ENCODE results near the gene GGT6. TPM values are rescaled to one million over a fixed set of nuclear protein-coding genes. Genes with fewer than 3 reads are reported as not detected.

GGT6 gene
- total and polyA plus RNA-seq, 2 of the 13 experiments (the other 11 are each of a cell fraction or from before 2014, with no cell fraction given) = 0.16 to 0.80 TPM

GRCh38 chr17:4534515-4534914 is 25.9 kb downstream of the GGT6 start:
- peak overlapping the region; percentile 39 for H3K4me2 ChIP-seq (ENCODE audit: low read depth, low read length)
- CTCF ChIA-PET (ENCODE audit: low intra/inter-chr PET ratio, low total read pairs) = no interaction called here
- DNase-seq (ENCODE audit: low spot score) (no peak), FAIRE-seq (no peak), ATAC-seq (peak; percentile 46)
- peaks cover 3 to 10% of the 10 kb centered on the region in 2 experiments; a peak in 3 of 5 replicates for H3K36me3 ChIP-seq (replicated peaks in 1 of 2; ENCODE audit: control insufficient read depth in 1 of 2, insufficient read depth in 2 of 2, low read length in 2 of 2)
- H2AFZ ChIP-seq (ENCODE audit: low read length) = no peak overlapping the region
- BruUV-seq (replicated peaks) = no TSS peak
- intact Hi-C loops (cut with micrococcal nuclease; ENCODE audit: unreplicated experiment) = loop anchor here (5.0 kb wide), 1 partner anchor 112 kb away; no protein-coding TSS in a partner anchor
- peaks cover 16% of the 10 kb centered on the region for H3K4me1 ChIP-seq (ENCODE audit: insufficient read depth, low read length)
- H4K20me1 ChIP-seq (ENCODE audit: insufficient read depth, low read length) = no peaks in the 10 kb centered on the region
- in situ Hi-C loops (cut with HindIII; ENCODE audit: extremely low pct_ligation_motif_present, low pct_unique_long_range_greater_than_20kb) = no loop called here
- no CpG with 5 or more reads among the region's 17 CpGs for WGBS (ENCODE audit: low lambda C conversion rate)
- no peaks in the 10 kb centered on the region for H3K79me2 ChIP-seq (ENCODE audit: insufficient read depth, low read length)
- POLR2A ChIA-PET = interaction anchor here (2.4 kb wide), 1 partner anchor 21 kb away, joined by 8 read pairs; the partner anchor contains the start of gene MYBBP1A
- H3K27ac ChIP-seq (ENCODE audit: extremely low read length, insufficient read depth, low read length) = no peak overlapping the region
- no peaks in the 10 kb centered on the region for H3K9me3 ChIP-seq (ENCODE audit: low read length)
- H3K9ac ChIP-seq (ENCODE audit: insufficient read depth, low read depth, low read length) = no peak overlapping the region
- H3K27me3 ChIP-seq (ENCODE audit: control insufficient read depth in 1 of 2, insufficient read depth in 2 of 2, low read length in 2 of 2) = peaks cover 6 to 35% of the 10 kb centered on the region in 2 experiments
- H3K4me3 ChIP-seq (replicated peaks in 1 of 3; ENCODE audit: insufficient read depth in 1 of 3, low read depth in 2 of 3, low read length in 3 of 3) = peak overlapping the region in 1 of 3 experiments; percentile 43; a peak in 1 of 6 replicates
- no peak for TF ChIP-seq ZNF772 (CRISPR knock-in tag; IDR thresholded peaks at IDR 0.05)
- 0 out of 2 replicates have a peak, but pooled peaks have one; percentile 2 for TF ChIP-seq ARID4A (CRISPR knock-in tag; IDR thresholded peaks at IDR 0.05; ENCODE audit: borderline replicate concordance)
- TF ChIP-seq ZNF451 (CRISPR knock-in tag; IDR thresholded peaks at IDR 0.05) = no peak
- no peak for TF ChIP-seq ATF1 (CRISPR knock-in tag; IDR thresholded peaks at IDR 0.05)
- no peak for TF ChIP-seq ZNF670 (CRISPR knock-in tag; IDR thresholded peaks at IDR 0.05; ENCODE audit: borderline replicate concordance)
- no peak for TF ChIP-seq ZNF205 (CRISPR knock-in tag; IDR thresholded peaks at IDR 0.05)
- no peak for TF ChIP-seq ZNF234 (CRISPR knock-in tag; conservative IDR thresholded peaks at IDR 0.05)
- TF ChIP-seq ZNF674 (CRISPR knock-in tag; IDR thresholded peaks at IDR 0.05; ENCODE audit: low read depth) = no peak
- TF ChIP-seq AHR (CRISPR knock-in tag; IDR thresholded peaks at IDR 0.05) = no peak
- no peak for TF ChIP-seq SKI (IDR thresholded peaks at IDR 0.05; ENCODE audit: partially characterized antibody)
- no peak for TF ChIP-seq ZNF776 (CRISPR knock-in tag; IDR thresholded peaks at IDR 0.05)
- TF ChIP-seq RXRB (CRISPR knock-in tag; IDR thresholded peaks at IDR 0.05; ENCODE audit: borderline replicate concordance) = no peak
- TF ChIP-seq DR1 (CRISPR knock-in tag; IDR thresholded peaks at IDR 0.05) = no peak
- no peak for TF ChIP-seq ZNF225 (CRISPR knock-in tag; IDR thresholded peaks at IDR 0.05)
- no peak for TF ChIP-seq KDM5B (CRISPR knock-in tag; IDR thresholded peaks at IDR 0.05; ENCODE audit: borderline replicate concordance)
- no peak for TF ChIP-seq SYNCRIP (IDR thresholded peaks at IDR 0.05; ENCODE audit: insufficient read depth, low read depth, low read length)
- no peak for TF ChIP-seq NBN (conservative IDR thresholded peaks at IDR 0.05)
- TF ChIP-seq LCORL (IDR thresholded peaks at IDR 0.05) = no peak
- TF ChIP-seq LCORL (CRISPR knock-in tag; IDR thresholded peaks at IDR 0.05) = no peak
- no peak for TF ChIP-seq ZNF614 (CRISPR knock-in tag; IDR thresholded peaks at IDR 0.05; ENCODE audit: borderline replicate concordance)
- TF ChIP-seq MIER2 (CRISPR knock-in tag; IDR thresholded peaks at IDR 0.05) = no peak
- TF ChIP-seq EED (CRISPR knock-in tag; IDR thresholded peaks at IDR 0.05) = no peak
- TF ChIP-seq SNRNP70 (IDR thresholded peaks at IDR 0.05; ENCODE audit: low read depth, low read length) = no peak
- peak; percentile 1 for TF ChIP-seq TEAD3 (CRISPR knock-in tag; optimal IDR thresholded peaks at IDR 0.05; ENCODE audit: borderline replicate concordance)
- no peak for TF ChIP-seq TBX2 (CRISPR knock-in tag; IDR thresholded peaks at IDR 0.05; ENCODE audit: borderline replicate concordance)
